GM12873 (cell line): ENCODE results near the gene HUS1B.

Experiments used
- CTCF ChIP-seq: IDR thresholded peaks from 2 replicates; pipeline ENCODE4 v1.5.1; 2012; ENCODE audit warnings: low read depth, mild to moderate bottlenecking, moderate library complexity, low read length, control low read depth; ENCODE audit not compliant: insufficient read depth; ENCODE audit errors: missing control alignments

The HUS1B gene

GRCh38 chr6:700490-700889, 43.6 kb upstream of the HUS1B start:
- no peak for TF ChIP-seq CTCF

GRCh38 chr6:699319-699718, 42.4 kb upstream of the HUS1B start:
- TF ChIP-seq CTCF = no peak

GRCh38 chr6:693723-694009, 36.8 kb upstream of the HUS1B start:
- TF ChIP-seq CTCF = no peak

- peak; percentile 34 for TF ChIP-seq CTCF
Observed at GRCh38 chr6:692858-693722, 36.2 kb upstream of the HUS1B start, which contains the start of gene EXOC2. TSS of gene EXOC2 (minus strand) at chr6:693139. CDS start at chr6:637818, 55,321 bp downstream.

GRCh38 chr6:692356-692851, 35.5 kb upstream of the HUS1B start:
- TF ChIP-seq CTCF = no peak

- TF ChIP-seq CTCF = no peak
Observed at GRCh38 chr6:689223-689622, 32.3 kb upstream of the HUS1B start.

- TF ChIP-seq CTCF = peak; percentile 21
Observed at GRCh38 chr6:686497-686896, 29.6 kb upstream of the HUS1B start.
